ENCODE results near the gene TTC33.

TTC33 gene

DNA sequence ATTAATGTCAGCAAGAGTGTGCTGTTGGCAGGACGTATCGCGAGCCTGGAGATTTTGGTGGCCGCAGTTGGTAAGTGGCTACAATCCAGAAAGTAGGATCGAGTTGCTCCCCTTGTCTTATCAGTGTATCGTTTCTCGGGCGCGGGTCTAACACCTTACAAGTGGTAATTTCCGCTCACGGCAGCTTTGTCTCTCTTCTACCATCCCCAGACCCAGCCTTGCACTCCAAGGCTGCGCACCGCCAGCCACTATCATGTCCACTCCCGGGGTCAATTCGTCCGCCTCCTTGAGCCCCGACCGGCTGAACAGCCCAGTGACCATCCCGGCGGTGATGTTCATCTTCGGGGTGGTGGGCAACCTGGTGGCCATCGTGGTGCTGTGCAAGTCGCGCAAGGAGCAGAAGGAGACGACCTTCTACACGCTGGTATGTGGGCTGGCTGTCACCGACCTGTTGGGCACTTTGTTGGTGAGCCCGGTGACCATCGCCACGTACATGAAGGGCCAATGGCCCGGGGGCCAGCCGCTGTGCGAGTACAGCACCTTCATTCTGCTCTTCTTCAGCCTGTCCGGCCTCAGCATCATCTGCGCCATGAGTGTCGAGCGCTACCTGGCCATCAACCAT lies 74.9 kb downstream of the TTC33 start:
- TF ChIP-seq, protein P1, sequence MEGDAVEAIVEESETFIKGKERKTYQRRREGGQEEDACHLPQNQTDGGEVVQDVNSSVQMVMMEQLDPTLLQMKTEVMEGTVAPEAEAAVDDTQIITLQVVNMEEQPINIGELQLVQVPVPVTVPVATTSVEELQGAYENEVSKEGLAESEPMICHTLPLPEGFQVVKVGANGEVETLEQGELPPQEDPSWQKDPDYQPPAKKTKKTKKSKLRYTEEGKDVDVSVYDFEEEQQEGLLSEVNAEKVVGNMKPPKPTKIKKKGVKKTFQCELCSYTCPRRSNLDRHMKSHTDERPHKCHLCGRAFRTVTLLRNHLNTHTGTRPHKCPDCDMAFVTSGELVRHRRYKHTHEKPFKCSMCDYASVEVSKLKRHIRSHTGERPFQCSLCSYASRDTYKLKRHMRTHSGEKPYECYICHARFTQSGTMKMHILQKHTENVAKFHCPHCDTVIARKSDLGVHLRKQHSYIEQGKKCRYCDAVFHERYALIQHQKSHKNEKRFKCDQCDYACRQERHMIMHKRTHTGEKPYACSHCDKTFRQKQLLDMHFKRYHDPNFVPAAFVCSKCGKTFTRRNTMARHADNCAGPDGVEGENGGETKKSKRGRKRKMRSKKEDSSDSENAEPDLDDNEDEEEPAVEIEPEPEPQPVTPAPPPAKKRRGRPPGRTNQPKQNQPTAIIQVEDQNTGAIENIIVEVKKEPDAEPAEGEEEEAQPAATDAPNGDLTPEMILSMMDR (IDR thresholded peaks at IDR 0.05; ENCODE audit: low read depth, low read length) = 0 out of 2 replicates have a peak, but pooled peaks have one; percentile 4
- peak overlapping the region; percentile 82 for H3K4me3 ChIP-seq (ENCODE audit: low read depth, low read length)

DNA sequence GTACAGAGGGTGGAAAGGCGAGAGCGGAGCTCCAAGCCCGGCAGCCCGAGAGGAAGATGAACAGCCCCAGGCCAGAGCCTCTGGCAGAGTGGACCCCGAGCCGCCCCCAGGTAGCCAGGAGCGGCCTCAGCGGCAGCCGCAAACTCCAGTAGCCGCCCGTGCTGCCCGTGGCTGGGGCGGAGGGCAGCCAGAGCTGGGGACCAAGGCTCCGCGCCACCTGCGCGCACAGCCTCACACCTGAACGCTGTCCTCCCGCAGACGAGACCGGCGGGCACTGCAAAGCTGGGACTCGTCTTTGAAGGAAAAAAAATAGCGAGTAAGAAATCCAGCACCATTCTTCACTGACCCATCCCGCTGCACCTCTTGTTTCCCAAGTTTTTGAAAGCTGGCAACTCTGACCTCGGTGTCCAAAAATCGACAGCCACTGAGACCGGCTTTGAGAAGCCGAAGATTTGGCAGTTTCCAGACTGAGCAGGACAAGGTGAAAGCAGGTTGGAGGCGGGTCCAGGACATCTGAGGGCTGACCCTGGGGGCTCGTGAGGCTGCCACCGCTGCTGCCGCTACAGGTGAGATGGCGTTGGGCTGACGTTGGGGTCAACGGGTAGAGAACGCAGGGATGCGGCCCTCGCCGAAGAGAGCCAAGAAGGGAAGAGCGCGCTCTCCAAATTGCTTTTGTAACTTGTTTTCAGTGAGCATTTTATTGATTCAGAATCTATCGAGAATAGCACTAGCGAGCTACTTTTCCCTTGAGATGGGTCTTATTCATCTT lies 75.7 kb downstream of the TTC33 start, which contains the start of gene PTGER4:
TSS of gene PTGER4 (plus strand) at position 3 of the 769 bp plus-strand sequence. CDS start 1,079 bp downstream, outside the sequence.
- H3K4me3 ChIP-seq (ENCODE audit: low read depth, low read length) = peak within 1 kb of the TSS; percentile 82
- TF ChIP-seq, protein P1 (IDR thresholded peaks at IDR 0.05; ENCODE audit: low read depth, low read length) = no peak

DNA sequence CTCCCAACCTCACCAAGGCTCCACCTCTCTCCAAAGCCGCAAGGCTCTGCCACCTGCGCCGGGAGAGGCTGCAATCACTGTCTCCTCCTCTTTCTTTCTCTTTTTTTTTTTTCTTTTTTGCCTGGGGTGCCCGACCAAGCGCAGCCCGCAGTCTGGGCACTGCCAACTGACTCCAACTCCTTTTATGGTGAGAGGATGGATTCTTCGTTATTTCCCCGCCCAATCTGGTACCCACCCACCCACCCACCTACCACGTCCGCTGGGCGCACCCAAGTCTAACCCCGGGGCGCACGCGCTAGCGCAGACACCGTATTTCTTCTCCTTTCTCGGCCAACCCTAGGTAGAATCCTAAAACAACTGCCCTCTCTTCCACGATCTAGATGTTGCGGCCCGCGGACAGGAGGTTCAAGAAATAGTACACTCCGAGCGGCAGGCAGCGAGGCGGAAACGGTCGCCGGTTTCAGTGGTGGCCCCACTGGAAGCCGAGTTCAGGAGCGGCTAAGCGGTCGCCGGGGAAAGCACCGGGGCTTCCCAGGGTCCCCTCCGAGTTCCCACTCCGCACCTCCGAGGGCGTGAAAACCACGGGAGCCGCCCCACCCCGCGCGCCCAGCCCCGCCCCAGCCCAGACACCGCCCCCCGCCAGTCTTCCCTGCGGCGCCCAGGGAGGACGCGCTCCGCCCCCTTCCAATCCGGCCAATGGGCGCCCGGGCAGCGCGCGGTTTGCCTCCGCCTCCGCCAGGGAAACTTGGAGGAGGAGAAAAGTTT lies 76.4 kb downstream of the TTC33 start:
- H3K4me3 ChIP-seq (ENCODE audit: low read depth, low read length) = peak overlapping the region; percentile 82
- TF ChIP-seq, protein P1 (IDR thresholded peaks at IDR 0.05; ENCODE audit: low read depth, low read length) = no peak

DNA sequence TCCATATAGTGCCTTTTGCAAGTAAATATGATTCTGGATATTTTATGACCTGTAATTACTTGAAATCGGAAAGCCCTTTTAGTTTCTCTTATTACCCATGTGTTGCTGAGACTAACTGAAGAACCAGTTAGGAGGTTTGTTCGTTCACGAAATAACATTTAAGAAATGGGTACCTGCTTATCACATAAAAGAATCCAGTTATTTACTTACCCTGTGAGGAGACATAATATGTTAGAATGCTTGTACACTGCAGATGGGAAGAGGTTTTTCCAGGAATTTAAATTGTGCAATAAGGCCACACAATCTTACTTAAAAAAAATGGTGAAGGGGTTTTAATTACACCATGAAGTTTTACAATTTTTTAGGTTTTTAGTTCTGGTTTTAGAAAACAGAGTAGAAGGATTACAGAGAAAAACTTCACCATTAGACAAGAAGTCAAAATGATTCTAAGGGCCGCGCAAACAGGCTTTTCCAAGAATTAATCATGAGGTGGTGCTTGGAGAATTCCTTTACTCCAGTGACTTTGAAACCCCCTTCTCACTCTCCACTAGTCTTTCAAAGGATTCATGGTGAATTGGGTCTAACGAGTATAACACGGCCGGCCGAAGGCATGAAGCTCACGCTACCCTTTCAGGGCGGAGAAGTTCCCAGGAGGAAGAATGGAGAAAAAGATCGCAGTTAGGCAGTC lies 77.2 kb downstream of the TTC33 start:
- H3K4me3 ChIP-seq (ENCODE audit: low read depth, low read length) = peak overlapping the region; percentile 82
- TF ChIP-seq, protein P1 (IDR thresholded peaks at IDR 0.05; ENCODE audit: low read depth, low read length) = no peak

DNA sequence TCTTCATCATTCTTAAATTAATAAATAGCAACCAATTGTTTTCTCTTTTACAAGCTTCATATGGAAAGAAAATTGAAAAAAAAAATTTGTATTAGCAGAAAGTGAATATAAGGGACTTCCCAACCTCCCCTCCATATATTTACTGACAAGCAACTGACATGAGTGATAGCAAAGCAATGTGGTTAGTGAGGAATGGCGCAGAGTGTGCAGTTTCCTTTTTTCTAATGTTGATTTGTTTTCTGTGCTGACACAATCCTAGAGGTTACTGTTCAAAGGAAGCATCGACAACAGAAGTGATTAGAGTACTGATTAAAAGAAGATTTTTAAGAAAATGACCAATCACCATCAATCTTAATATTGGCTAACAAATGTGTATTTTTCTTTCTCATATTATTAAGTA lies 77.7 kb downstream of the TTC33 start:
- TF ChIP-seq, protein P1 (IDR thresholded peaks at IDR 0.05; ENCODE audit: low read depth, low read length) = no peak
- peak overlapping the region; percentile 82 for H3K4me3 ChIP-seq (ENCODE audit: low read depth, low read length)

DNA sequence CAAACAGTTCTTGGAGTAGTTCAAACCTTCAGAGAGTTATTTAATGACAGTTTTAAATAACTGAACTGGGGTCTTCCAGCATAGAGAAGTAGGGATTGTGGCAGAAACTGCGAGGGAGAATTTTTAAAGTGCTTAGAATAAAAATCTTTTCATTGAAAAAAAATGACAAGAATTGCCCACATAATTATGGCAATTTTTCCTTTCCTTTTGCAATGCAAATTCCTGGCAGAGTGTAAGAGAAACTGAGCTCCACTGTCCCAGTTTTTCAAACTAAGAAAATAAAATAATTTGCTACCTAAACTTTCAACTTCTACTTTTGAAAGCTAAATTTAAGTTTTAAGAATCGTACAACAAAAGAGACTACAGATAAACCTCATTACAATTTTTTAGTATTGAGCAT lies 78.3 kb downstream of the TTC33 start:
- no peak overlapping the region for H3K4me3 ChIP-seq (ENCODE audit: low read depth, low read length)
- TF ChIP-seq, protein P1 (IDR thresholded peaks at IDR 0.05; ENCODE audit: low read depth, low read length) = no peak
